Nephron (organoid): ENCODE measurements around the gene THAP11.

ENCODE experiments used
- H3K27ac Mint-ChIP-seq, 3 experiments: 2 replicates each; pipeline ENCODE4 v1.8.0; 2020; ENCODE audit warnings: mixed read lengths in 3 of 3, mild to moderate bottlenecking in 2 of 3, moderate library complexity in 1 of 3
- H3K27me3 Mint-ChIP-seq: 2 replicates; pipeline ENCODE4 v1.8.0; 2021; ENCODE audit warnings: low read depth, mild to moderate bottlenecking, moderate library complexity, mixed read lengths
- H3K36me3 Mint-ChIP-seq: 2 replicates; pipeline ENCODE4 v1.8.0; 2020; ENCODE audit warnings: low read depth, mixed read lengths
- H3K4me1 Mint-ChIP-seq: 2 replicates; pipeline ENCODE4 v1.8.0; 2020; ENCODE audit warnings: mixed read lengths
- H3K4me3 Mint-ChIP-seq, 3 experiments: 2 replicates each; pipeline ENCODE4 v1.8.0; 2020; ENCODE audit warnings: mild to moderate bottlenecking in 3 of 3, mixed read lengths in 3 of 3, moderate library complexity in 2 of 3
- H3K9me3 Mint-ChIP-seq: 2 replicates; pipeline ENCODE4 v1.8.0; 2020; ENCODE audit warnings: mixed read lengths
- CTCF ChIP-seq, 3 experiments: fragments of 200-600 bp; sonication (generic); IDR thresholded peaks; one replicate each; pipeline ENCODE4 v1.5.0; 2021; ENCODE audit warnings: antibody characterized with exemption in 3 of 3; ENCODE audit not compliant: unreplicated experiment in 3 of 3

Gene THAP11

GRCh38 chr16:67846063-67846319 lies 3.9 kb downstream of the THAP11 start:
- H3K9me3 Mint-ChIP-seq, result no peaks in the 10 kb centered on the region
- no peak for TF ChIP-seq CTCF (IDR thresholded peaks at IDR 0.05; ENCODE audit: unreplicated experiment in 3 of 3)
- H3K27me3 Mint-ChIP-seq, result peaks cover 4% of the 10 kb centered on the region
- peaks cover 51% of the 10 kb centered on the region for H3K4me1 Mint-ChIP-seq
- H3K36me3 Mint-ChIP-seq, result peaks cover 4% of the 10 kb centered on the region
- H3K4me3 Mint-ChIP-seq, result peak overlapping the region; percentile 89 to 97 (median 90)
- H3K27ac Mint-ChIP-seq, result peak overlapping the region; percentile 96 to 98 (median 98)

GRCh38 chr16:67846320-67847063 lies 4.4 kb downstream of the THAP11 start, which contains the start of gene NUTF2:
NUTF2 (plus strand) TSS chr16:67846933; CDS start chr16:67865131, 18,198 bp downstream.
- peaks cover 4% of the 10 kb centered on the region for H3K27me3 Mint-ChIP-seq
- peaks cover 4% of the 10 kb centered on the region for H3K36me3 Mint-ChIP-seq
- H3K27ac Mint-ChIP-seq, result peak within 1 kb of the TSS; percentile 96 to 98 (median 98)
- no peak for TF ChIP-seq CTCF (IDR thresholded peaks at IDR 0.05; ENCODE audit: unreplicated experiment in 3 of 3)
- peaks cover 50% of the 10 kb centered on the region for H3K4me1 Mint-ChIP-seq
- no peaks in the 10 kb centered on the region for H3K9me3 Mint-ChIP-seq
- peak within 1 kb of the TSS; percentile 93 to 98 (median 95) for H3K4me3 Mint-ChIP-seq

- H3K4me3 Mint-ChIP-seq, result peak within 1 kb of the TSS; percentile 93 to 98 (median 95)
- H3K27ac Mint-ChIP-seq, result peak within 1 kb of the TSS; percentile 96 to 98 (median 98)
- no peak for TF ChIP-seq CTCF (IDR thresholded peaks at IDR 0.05; ENCODE audit: unreplicated experiment in 3 of 3)
Observed at GRCh38 chr16:67847064-67847861, 5.1 kb downstream of the THAP11 start, which contains the start of gene CENPT. CENPT (minus strand) TSS chr16:67847693; CDS start chr16:67833859, 13,834 bp downstream.

GRCh38 chr16:67848118-67848517 lies 6.0 kb downstream of the THAP11 start:
- Mint-ChIP-seq H3K4me1 (peaks cover 41% of the 10 kb centered on the region), H3K27ac (peak overlapping the region; percentile 82 to 98 (median 91)), H3K9me3 (no peaks in the 10 kb centered on the region), H3K36me3 (peaks cover 4% of the 10 kb centered on the region), H3K4me3 (peak overlapping the region; percentile 93 to 98 (median 95)), H3K27me3 (peaks cover 4% of the 10 kb centered on the region)
- TF ChIP-seq CTCF (IDR thresholded peaks at IDR 0.05; ENCODE audit: unreplicated experiment in 3 of 3), result no peak

More at GRCh38 chr16:67847064-67847861, 5.1 kb downstream of the THAP11 start, which contains the start of gene CENPT:
- no peaks in the 10 kb centered on the region for H3K9me3 Mint-ChIP-seq
- H3K36me3 Mint-ChIP-seq, result peaks cover 4% of the 10 kb centered on the region
- peaks cover 4% of the 10 kb centered on the region for H3K27me3 Mint-ChIP-seq
- peaks cover 45% of the 10 kb centered on the region for H3K4me1 Mint-ChIP-seq

GRCh38 chr16:67853670-67854069 lies 11.6 kb downstream of the THAP11 start:
- peaks cover 25% of the 10 kb centered on the region for H3K36me3 Mint-ChIP-seq
- peaks cover 19% of the 10 kb centered on the region for H3K4me1 Mint-ChIP-seq
- no peak for TF ChIP-seq CTCF (IDR thresholded peaks at IDR 0.05; ENCODE audit: unreplicated experiment in 3 of 3)
- H3K9me3 Mint-ChIP-seq, result no peaks in the 10 kb centered on the region
- no peak overlapping the region for H3K4me3 Mint-ChIP-seq
- no peaks in the 10 kb centered on the region for H3K27me3 Mint-ChIP-seq
- no peak overlapping the region for H3K27ac Mint-ChIP-seq
